Skeletal muscle satellite cell (primary cell): ENCODE measurements around the gene HNRNPA0.

Experiments used
- H3K27me3 ChIP-seq: 2 replicates; pipeline ENCODE4 v1.7.0; 2013; ENCODE audit warnings: low read length; ENCODE audit not compliant: control insufficient read depth, insufficient read depth
- H3K36me3 ChIP-seq: 2 replicates; pipeline ENCODE4 v1.7.0; 2013; ENCODE audit warnings: mild to moderate bottlenecking, control low read depth, low read length; ENCODE audit not compliant: insufficient read depth
- H3K4me1 ChIP-seq: 2 replicates; pipeline ENCODE4 v1.7.0; 2013; ENCODE audit warnings: low read length; ENCODE audit not compliant: control insufficient read depth, insufficient read depth
- H3K4me2 ChIP-seq: 2 replicates; pipeline ENCODE4 v1.7.0; 2013; ENCODE audit warnings: mild to moderate bottlenecking, low read length
- H3K4me3 ChIP-seq: 2 replicates; pipeline ENCODE4 v1.7.0; 2013; ENCODE audit warnings: low read length
- H3K9ac ChIP-seq: 2 replicates; pipeline ENCODE4 v1.7.0; 2013; ENCODE audit warnings: mild to moderate bottlenecking, low read depth, low read length, moderate library complexity
- H3K9me3 ChIP-seq: replicated peaks from 2 replicates; pipeline ENCODE4 v1.7.0; 2013; ENCODE audit warnings: mild to moderate bottlenecking, control low read depth, low read length

HNRNPA0 gene

GRCh38 chr5:137714946-137715345, 39.2 kb downstream of the HNRNPA0 start:
- Histone ChIP-seq H3K9me3 (no peaks in the 10 kb centered on the region), H3K27me3 (no peaks in the 10 kb centered on the region), H3K4me3 (no peak overlapping the region)

GRCh38 chr5:137714494-137714893, 39.7 kb downstream of the HNRNPA0 start:
- Histone ChIP-seq H3K36me3 (no peaks in the 10 kb centered on the region), H3K9ac (no peak overlapping the region), H3K4me2 (no peak overlapping the region), H3K9me3 (no peaks in the 10 kb centered on the region), H3K4me3 (no peak overlapping the region), H3K4me1 (peaks cover 9% of the 10 kb centered on the region), H3K27me3 (no peaks in the 10 kb centered on the region)

More at GRCh38 chr5:137714946-137715345, 39.2 kb downstream of the HNRNPA0 start:
- H3K4me2 ChIP-seq, result no peak overlapping the region
- H3K4me1 ChIP-seq, result peaks cover 8% of the 10 kb centered on the region
- no peak overlapping the region for H3K9ac ChIP-seq
- H3K36me3 ChIP-seq, result no peaks in the 10 kb centered on the region

GRCh38 chr5:137712139-137712667, 42.0 kb downstream of the HNRNPA0 start:
- no peaks in the 10 kb centered on the region for H3K36me3 ChIP-seq
- no peak overlapping the region for H3K4me3 ChIP-seq
- no peaks in the 10 kb centered on the region for H3K9me3 ChIP-seq
- H3K27me3 ChIP-seq, result no peaks in the 10 kb centered on the region
- H3K4me1 ChIP-seq, result peaks cover 9% of the 10 kb centered on the region
- no peak overlapping the region for H3K9ac ChIP-seq
- no peak overlapping the region for H3K4me2 ChIP-seq

- Histone ChIP-seq H3K27me3 (no peaks in the 10 kb centered on the region), H3K9ac (no peak overlapping the region), H3K4me1 (peaks cover 22% of the 10 kb centered on the region), H3K4me3 (no peak overlapping the region), H3K4me2 (no peak overlapping the region), H3K9me3 (no peaks in the 10 kb centered on the region), H3K36me3 (no peaks in the 10 kb centered on the region)
Measured at GRCh38 chr5:137710086-137710485, 44.1 kb downstream of the HNRNPA0 start.

GRCh38 chr5:137708796-137709559, 45.2 kb downstream of the HNRNPA0 start:
- Histone ChIP-seq H3K4me3 (no peak overlapping the region), H3K4me2 (no peak overlapping the region), H3K9me3 (no peaks in the 10 kb centered on the region), H3K4me1 (peaks cover 24% of the 10 kb centered on the region), H3K9ac (no peak overlapping the region), H3K27me3 (no peaks in the 10 kb centered on the region), H3K36me3 (no peaks in the 10 kb centered on the region)

GRCh38 chr5:137708062-137708461, 46.1 kb downstream of the HNRNPA0 start:
- Histone ChIP-seq H3K9me3 (no peaks in the 10 kb centered on the region), H3K4me2 (no peak overlapping the region), H3K4me3 (no peak overlapping the region), H3K27me3 (no peaks in the 10 kb centered on the region), H3K4me1 (peaks cover 24% of the 10 kb centered on the region), H3K36me3 (no peaks in the 10 kb centered on the region), H3K9ac (no peak overlapping the region)

- Histone ChIP-seq H3K9ac (no peak overlapping the region), H3K36me3 (no peaks in the 10 kb centered on the region), H3K4me2 (no peak overlapping the region), H3K4me3 (no peak overlapping the region), H3K9me3 (no peaks in the 10 kb centered on the region), H3K4me1 (peaks cover 24% of the 10 kb centered on the region), H3K27me3 (no peaks in the 10 kb centered on the region)
Measured at GRCh38 chr5:137706841-137707240, 47.3 kb downstream of the HNRNPA0 start.

- Histone ChIP-seq H3K4me3 (no peak overlapping the region), H3K9ac (no peak overlapping the region)
Measured at GRCh38 chr5:137705106-137705505, 49.1 kb downstream of the HNRNPA0 start.

GRCh38 chr5:137703565-137703964, 50.6 kb downstream of the HNRNPA0 start:
- H3K9me3 ChIP-seq, result no peaks in the 10 kb centered on the region
- no peak overlapping the region for H3K9ac ChIP-seq
- H3K36me3 ChIP-seq, result no peaks in the 10 kb centered on the region
- no peak overlapping the region for H3K4me2 ChIP-seq
- no peak overlapping the region for H3K4me3 ChIP-seq
- no peaks in the 10 kb centered on the region for H3K27me3 ChIP-seq
- peaks cover 27% of the 10 kb centered on the region for H3K4me1 ChIP-seq

More at GRCh38 chr5:137705106-137705505, 49.1 kb downstream of the HNRNPA0 start:
- peaks cover 21% of the 10 kb centered on the region for H3K4me1 ChIP-seq
- H3K9me3 ChIP-seq, result no peaks in the 10 kb centered on the region
- no peaks in the 10 kb centered on the region for H3K27me3 ChIP-seq
- H3K36me3 ChIP-seq, result no peaks in the 10 kb centered on the region
- no peak overlapping the region for H3K4me2 ChIP-seq

- H3K4me2 ChIP-seq, result no peak overlapping the region
Measured at GRCh38 chr5:137700282-137700680, 53.9 kb downstream of the HNRNPA0 start.

GRCh38 chr5:137699336-137700281, 54.6 kb downstream of the HNRNPA0 start:
- no peaks in the 10 kb centered on the region for H3K9me3 ChIP-seq
- H3K4me2 ChIP-seq, result peak overlapping the region; percentile 32
- no peaks in the 10 kb centered on the region for H3K27me3 ChIP-seq
- H3K4me1 ChIP-seq, result peaks cover 19% of the 10 kb centered on the region
- H3K4me3 ChIP-seq, result no peak overlapping the region
- H3K36me3 ChIP-seq, result no peaks in the 10 kb centered on the region
- H3K9ac ChIP-seq, result no peak overlapping the region

More at GRCh38 chr5:137700282-137700680, 53.9 kb downstream of the HNRNPA0 start:
- Histone ChIP-seq H3K27me3 (no peaks in the 10 kb centered on the region), H3K9me3 (no peaks in the 10 kb centered on the region), H3K4me3 (no peak overlapping the region), H3K9ac (no peak overlapping the region), H3K36me3 (no peaks in the 10 kb centered on the region), H3K4me1 (peaks cover 25% of the 10 kb centered on the region)
